Liver (tissue), 9 donors: ENCODE results near the gene SLC26A1. TPM values are rescaled to one million over a fixed set of nuclear protein-coding genes. Genes with fewer than 3 reads are reported as not detected.

Source experiments
- DNase-seq: peaks from one replicate; pipeline ENCODE4 v3.0.0-alpha.2; 2017; ENCODE audit warnings: low spot score
- H3K27ac ChIP-seq, 2 donors: one replicate each; pipeline ENCODE4 v1.7.0; 2013; ENCODE audit warnings: inconsistent platforms in 2 of 2, low read length in 2 of 2, control low read depth in 1 of 2, low read depth in 1 of 2, mild to moderate bottlenecking in 1 of 2
- H3K27me3 ChIP-seq, 4 donors: one replicate each; pipeline versions ENCODE4 v1.6.1 to v1.7.0; 2013; ENCODE audit warnings: low read length in 3 of 4, inconsistent platforms in 1 of 4, mild to moderate bottlenecking in 1 of 4, moderate library complexity in 1 of 4; ENCODE audit not compliant: control insufficient read depth in 4 of 4, insufficient read depth in 4 of 4
- H3K36me3 ChIP-seq, 4 donors: one replicate each; pipeline versions ENCODE4 v1.6.1 to v1.7.0; 2013; ENCODE audit warnings: low read length in 3 of 4, mild to moderate bottlenecking in 3 of 4, low read depth in 1 of 4, moderate library complexity in 1 of 4; ENCODE audit not compliant: control insufficient read depth in 4 of 4, insufficient read depth in 3 of 4
- H3K4me1 ChIP-seq, 4 donors: one replicate each; pipeline versions ENCODE4 v1.6.1 to v1.7.0; 2013; ENCODE audit warnings: low read length in 3 of 4, mild to moderate bottlenecking in 3 of 4, moderate library complexity in 1 of 4; ENCODE audit not compliant: control insufficient read depth in 4 of 4, insufficient read depth in 4 of 4
- H3K4me3 ChIP-seq, 3 donors: one replicate each; pipeline versions ENCODE4 v1.6.1 to v1.7.0; 2013; ENCODE audit warnings: low read length in 3 of 3, control low read depth in 1 of 3, low read depth in 1 of 3, mild to moderate bottlenecking in 1 of 3
- H3K9ac ChIP-seq, 2 donors: one replicate each; pipeline ENCODE4 v1.7.0; 2013; ENCODE audit warnings: low read length in 2 of 2, mild to moderate bottlenecking in 2 of 2, moderate library complexity in 2 of 2, control low read depth in 1 of 2, low read depth in 1 of 2
- H3K9me3 ChIP-seq, 4 donors: one replicate each; pipeline versions ENCODE4 v1.6.1 to v1.7.0; 2013; ENCODE audit warnings: low read length in 3 of 4; ENCODE audit not compliant: control insufficient read depth in 4 of 4
- ATF3 ChIP-seq: IDR thresholded peaks from 2 replicates; pipeline ENCODE4 v1.6.1; 2016; ENCODE audit warnings: antibody characterized with exemption
- CTCF ChIP-seq: fragments of 150-350 bp; IDR thresholded peaks from 2 replicates; pipeline ENCODE4 v1.5.1; 2017; ENCODE audit warnings: improper control_type of control experiment, low read depth, low read length; ENCODE audit not compliant: missing input control
- EGR1 ChIP-seq, 2 donors: IDR thresholded peaks; 2 replicates each; pipeline ENCODE4 v1.6.1; 2016 to 2018; ENCODE audit warnings: antibody characterized with exemption in 2 of 2, low read depth in 2 of 2
- FOXA1 ChIP-seq: IDR thresholded peaks from 2 replicates; pipeline ENCODE4 v1.6.1; 2016; ENCODE audit warnings: antibody characterized with exemption
- FOXA2 ChIP-seq: IDR thresholded peaks from 2 replicates; pipeline ENCODE4 v1.6.1; 2016; ENCODE audit warnings: antibody characterized with exemption
- GABPA ChIP-seq, 2 donors: IDR thresholded peaks in 1 of 2; conservative IDR thresholded peaks in 1 of 2; 2 replicates each; pipeline ENCODE4 v1.6.1; 2016; ENCODE audit warnings: antibody characterized with exemption in 2 of 2, mild to moderate bottlenecking in 1 of 2, moderate library complexity in 1 of 2
- HNF4G ChIP-seq: IDR thresholded peaks from 2 replicates; pipeline ENCODE4 v1.6.1; 2016; ENCODE audit warnings: antibody characterized with exemption
- JUND ChIP-seq, 2 donors: IDR thresholded peaks; 2 replicates each; pipeline ENCODE4 v1.6.1; 2016; ENCODE audit warnings: antibody characterized with exemption in 2 of 2
- NR2F2 ChIP-seq: IDR thresholded peaks from 2 replicates; pipeline ENCODE4 v1.6.1; 2016; ENCODE audit warnings: antibody characterized with exemption
- RXRA ChIP-seq, 2 donors: IDR thresholded peaks; 2 replicates each; pipeline ENCODE4 v1.6.1; 2017 to 2018; ENCODE audit warnings: antibody characterized with exemption in 2 of 2, mild to moderate bottlenecking in 1 of 2
- TAF1 ChIP-seq: conservative IDR thresholded peaks from 2 replicates; pipeline ENCODE4 v1.6.1; 2016; ENCODE audit warnings: antibody characterized with exemption, mild to moderate bottlenecking
- YY1 ChIP-seq: IDR thresholded peaks from 2 replicates; pipeline ENCODE4 v1.6.1; 2016; ENCODE audit warnings: antibody characterized with exemption, mild to moderate bottlenecking
- ZBTB33 ChIP-seq: IDR thresholded peaks from 2 replicates; pipeline ENCODE4 v1.6.1; 2016; ENCODE audit warnings: antibody characterized with exemption
- WGBS: extraction: QIAGEN DNeasy Blood & Tissue Kit; methylation state at CpG from one replicate; pipeline ENCODE4 v1.1.7; 2013; 5-methylcytosine and 5-hydroxymethylcytosine counted together
- polyA plus RNA-seq, 2 donors: library from polyadenylated mRNA; stranded (reverse) in 1 of 2; unstranded in 1 of 2; fragments of 200-250 nt in 1 of 2; fragments of >200 nt in 1 of 2; fragmentation: Nextera tagmentation in 1 of 2; extraction: Ambion mirVana in 1 of 2; gene quantifications; one replicate each; pipeline versions ENCODE4 v1.2.1 to v1.2.3, GENCODE V29; 2013 to 2015
- total RNA-seq, 2 donors: library from RNA; depleted of rRNA; stranded (reverse); fragments of >200 nt; gene quantifications; one replicate each; pipeline ENCODE4 v1.2.3, GENCODE V29; 2014
- donor health status: healthy.
- donor health status: healthy.
- donor health status: healthy.
- donor health status: healthy.
- donor health status: healthy.

The SLC26A1 gene
- total and polyA plus RNA-seq, 4 donors = 5.1 to 41.0 (median 26.3) TPM

- Histone ChIP-seq H3K9me3 (no peaks in the 10 kb centered on the region), H3K4me1 (no peaks in the 10 kb centered on the region), H3K36me3 (peaks cover 2 to 24% (median 3%) of the 10 kb centered on the region in 4 donors), H3K27me3 (no peaks in the 10 kb centered on the region), H3K9ac (no peak overlapping the region), H3K4me3 (no peak overlapping the region), H3K27ac (no peak overlapping the region)
- DNase-seq = no peak
- 89% methylated on average over 17 of the region's 17 CpGs for WGBS
- TF ChIP-seq CTCF (no peak), RXRA (IDR thresholded peaks at IDR 0.05) (no peak), HNF4G (no peak), TAF1 (no peak), ZBTB33 (no peak), YY1 (no peak), ATF3 (no peak), FOXA2 (no peak), FOXA1 (no peak), GABPA (IDR thresholded peaks at IDR 0.05 in 1 of 2, conservative IDR thresholded peaks at IDR 0.05 in 1 of 2) (no peak), EGR1 (IDR thresholded peaks at IDR 0.05; ENCODE audit: low read depth in 2 of 2) (no peak), NR2F2 (no peak)
These were observed 34.4 kb downstream of the SLC26A1 start for GRCh38 chr4:958696-959337.

- Histone ChIP-seq H3K9me3 (no peaks in the 10 kb centered on the region), H3K36me3 (peaks cover 2 to 29% (median 4%) of the 10 kb centered on the region in 4 donors), H3K27me3 (no peaks in the 10 kb centered on the region), H3K4me1 (no peaks in the 10 kb centered on the region), H3K4me3 (no peak overlapping the region), H3K27ac (no peak overlapping the region), H3K9ac (no peak overlapping the region)
- no peak for DNase-seq
- TF ChIP-seq CTCF = no peak
- TF ChIP-seq JUND (IDR thresholded peaks at IDR 0.05) = no peak
- WGBS = 95% methylated on average over 17 of the region's 17 CpGs
These were observed 34.9 kb downstream of the SLC26A1 start for GRCh38 chr4:958314-958665.
